ENCODE data around the gene KANSL3. TPM values are rescaled to one million over a fixed set of nuclear protein-coding genes. Genes with fewer than 3 reads are reported as not detected.
"Not testable (repeated sequence)": the region's sequence is repeated elsewhere in the genome, so short reads cannot be mapped to it uniquely, and the experiment has no call there.

The KANSL3 gene
- total RNA-seq, 1 experiment from 2014 or later: 50.9 TPM

DNA sequence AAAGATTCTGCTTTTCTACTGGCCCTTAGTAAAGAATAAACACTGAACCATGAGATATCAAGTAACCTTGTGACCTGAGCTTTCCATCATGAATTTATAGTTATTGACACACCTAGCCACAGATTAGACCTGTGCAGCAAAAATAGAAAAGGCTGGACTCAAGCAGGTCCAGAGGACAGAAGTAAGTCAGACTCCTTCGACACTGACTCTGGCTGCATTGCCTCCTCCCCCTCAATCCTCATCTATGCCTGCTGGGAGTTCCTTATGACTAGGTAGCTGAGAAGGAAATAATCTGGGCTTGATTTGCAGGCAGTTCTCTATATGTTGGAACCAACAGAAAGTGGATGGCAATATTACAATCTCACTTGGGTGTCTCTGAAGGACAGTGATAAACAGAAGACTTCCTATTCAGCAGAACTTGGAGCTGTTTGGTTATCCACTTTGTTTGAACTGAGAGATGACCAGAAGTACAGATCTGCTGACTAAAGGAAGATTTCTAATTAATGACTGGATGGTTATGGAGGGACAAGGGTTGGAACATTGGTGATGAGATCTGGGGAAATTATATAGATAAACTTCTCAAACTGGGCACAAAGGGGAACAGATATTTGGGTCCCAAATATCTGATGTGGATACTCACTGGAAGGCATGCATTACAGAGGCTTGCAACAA, 62.2 kb downstream of the KANSL3 start:
- Histone ChIP-seq H3K4me3 (no peak overlapping the region), H3K9me3 (replicated peaks) (no peaks in the 10 kb centered on the region), H3K4me1 (no peaks in the 10 kb centered on the region), H3K27ac (no peak overlapping the region), H3K36me3 (no peaks in the 10 kb centered on the region), H3K27me3 (no peaks in the 10 kb centered on the region)
- no peak for DNase-seq

DNA sequence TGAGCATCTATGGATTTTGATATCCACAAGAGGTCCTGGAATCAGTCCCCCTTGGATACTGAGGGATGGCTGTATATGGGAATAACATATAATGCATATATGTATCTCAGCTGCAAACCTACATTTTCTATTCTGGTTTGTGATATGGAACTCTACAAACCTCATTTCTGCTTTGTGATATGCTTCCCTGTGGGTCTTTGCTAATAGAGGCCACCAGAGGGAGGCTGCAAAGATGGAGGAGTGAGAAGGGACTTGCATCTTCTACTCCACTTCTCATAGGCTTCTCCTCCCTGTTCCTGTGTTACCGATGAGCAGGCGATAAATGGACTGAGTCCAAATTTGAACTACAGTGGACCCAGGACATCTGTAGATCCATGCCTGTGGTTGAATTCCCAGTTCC, 63.7 kb downstream of the KANSL3 start:
- no peaks in the 10 kb centered on the region for H3K4me1 ChIP-seq
- H3K27me3 ChIP-seq: no peaks in the 10 kb centered on the region
- H3K36me3 ChIP-seq: no peaks in the 10 kb centered on the region
- no peak overlapping the region for H3K4me3 ChIP-seq
- H3K9me3 ChIP-seq (replicated peaks): no peaks in the 10 kb centered on the region
- DNase-seq: no peak
- no peak overlapping the region for H3K27ac ChIP-seq

DNA sequence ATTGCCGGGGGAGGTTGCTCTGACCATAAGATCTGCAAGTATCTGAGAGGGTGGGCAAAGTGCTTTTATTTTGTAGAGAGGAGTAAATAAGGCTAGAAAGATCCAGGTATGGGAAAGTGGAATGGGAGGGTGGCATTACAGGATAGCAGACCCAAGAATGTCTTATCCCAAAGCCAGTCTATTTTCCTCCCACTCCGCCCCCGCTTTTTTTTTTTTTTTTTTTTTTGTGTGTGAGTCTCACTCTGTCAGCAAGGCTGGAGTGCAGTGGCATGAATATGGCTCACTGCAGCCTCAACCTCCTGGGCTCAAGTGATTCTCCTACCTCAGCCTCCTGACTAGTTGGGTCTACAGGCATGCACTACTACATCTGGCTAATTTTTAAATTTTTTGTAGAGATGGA, 70.0 kb downstream of the KANSL3 start:
- no peaks in the 10 kb centered on the region for H3K27me3 ChIP-seq
- H3K4me1 ChIP-seq: no peaks in the 10 kb centered on the region
- no peak for DNase-seq
- H3K27ac ChIP-seq: no peak overlapping the region
- no peaks in the 10 kb centered on the region for H3K9me3 ChIP-seq (replicated peaks)
- no peak overlapping the region for H3K4me3 ChIP-seq
- no peaks in the 10 kb centered on the region for H3K36me3 ChIP-seq

DNA sequence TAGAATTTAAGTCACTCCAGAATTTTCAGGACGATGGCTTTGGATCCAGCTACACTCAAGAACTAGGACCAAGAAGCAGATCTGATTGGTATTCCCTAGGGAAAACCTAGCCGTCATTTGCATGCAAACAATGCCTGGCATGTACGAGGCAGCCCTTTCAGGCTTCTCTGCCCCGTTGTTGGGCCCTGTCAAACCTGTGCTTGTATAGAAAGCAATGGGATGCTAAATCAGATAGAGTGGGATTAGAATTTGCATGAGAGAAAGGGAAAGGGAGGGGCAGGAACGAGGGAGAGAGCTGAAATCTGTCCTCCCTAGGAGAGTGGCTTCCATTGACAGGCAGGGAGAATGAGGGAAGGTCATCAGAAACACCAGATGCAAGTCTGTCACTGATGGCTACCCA, 73.0 kb downstream of the KANSL3 start:
- Histone ChIP-seq H3K27ac (no peak overlapping the region), H3K27me3 (no peaks in the 10 kb centered on the region), H3K9me3 (replicated peaks) (no peaks in the 10 kb centered on the region), H3K36me3 (no peaks in the 10 kb centered on the region), H3K4me3 (no peak overlapping the region), H3K4me1 (no peaks in the 10 kb centered on the region)
- no peak for DNase-seq

DNA sequence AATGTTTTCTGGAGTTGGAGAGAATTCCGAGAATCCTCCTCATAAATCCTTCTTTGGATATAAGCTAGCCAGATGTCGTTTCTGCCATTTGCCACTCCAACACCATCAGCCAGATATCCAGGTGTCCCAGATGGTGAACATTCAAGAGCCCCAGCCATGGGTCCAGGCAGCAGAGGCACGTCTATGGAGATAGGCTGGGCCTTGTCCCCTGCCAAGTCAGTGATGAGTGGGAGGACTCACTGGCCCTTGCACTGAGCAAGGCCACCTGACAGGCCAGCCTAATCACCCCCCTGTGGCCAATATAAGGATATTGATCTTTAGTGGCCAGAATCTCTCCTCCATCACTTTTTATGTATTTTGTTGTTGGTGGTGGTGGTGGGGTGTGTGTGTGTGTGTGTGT, 73.5 kb downstream of the KANSL3 start:
- Histone ChIP-seq H3K36me3 (no peaks in the 10 kb centered on the region), H3K27ac (no peak overlapping the region), H3K4me3 (no peak overlapping the region), H3K4me1 (no peaks in the 10 kb centered on the region), H3K27me3 (no peaks in the 10 kb centered on the region), H3K9me3 (replicated peaks) (no peaks in the 10 kb centered on the region)
- no peak for DNase-seq

DNA sequence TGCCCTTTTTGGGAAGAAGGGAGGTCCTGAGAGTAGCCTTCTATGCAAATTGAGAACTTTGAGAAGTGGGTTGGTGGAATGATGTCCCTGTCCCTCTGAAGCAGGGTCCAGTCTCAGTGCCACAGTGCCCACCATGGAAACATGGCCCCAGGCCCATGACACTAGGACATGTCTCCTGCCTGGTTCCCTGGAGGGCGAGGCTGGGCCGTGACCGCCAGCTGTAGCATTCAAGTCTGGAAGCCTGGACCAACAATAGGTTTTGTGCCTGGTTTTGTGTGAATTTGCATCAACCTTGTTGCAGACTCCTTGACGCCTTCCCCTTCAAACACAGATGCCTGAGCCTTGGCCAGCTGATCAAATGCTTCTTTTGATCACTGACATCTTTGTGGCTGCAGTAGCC, 74.1 kb downstream of the KANSL3 start:
- no peaks in the 10 kb centered on the region for H3K27me3 ChIP-seq
- no peaks in the 10 kb centered on the region for H3K4me1 ChIP-seq
- H3K27ac ChIP-seq: no peak overlapping the region
- no peak overlapping the region for H3K4me3 ChIP-seq
- no peaks in the 10 kb centered on the region for H3K9me3 ChIP-seq (replicated peaks)
- H3K36me3 ChIP-seq: no peaks in the 10 kb centered on the region
- DNase-seq: no peak

DNA sequence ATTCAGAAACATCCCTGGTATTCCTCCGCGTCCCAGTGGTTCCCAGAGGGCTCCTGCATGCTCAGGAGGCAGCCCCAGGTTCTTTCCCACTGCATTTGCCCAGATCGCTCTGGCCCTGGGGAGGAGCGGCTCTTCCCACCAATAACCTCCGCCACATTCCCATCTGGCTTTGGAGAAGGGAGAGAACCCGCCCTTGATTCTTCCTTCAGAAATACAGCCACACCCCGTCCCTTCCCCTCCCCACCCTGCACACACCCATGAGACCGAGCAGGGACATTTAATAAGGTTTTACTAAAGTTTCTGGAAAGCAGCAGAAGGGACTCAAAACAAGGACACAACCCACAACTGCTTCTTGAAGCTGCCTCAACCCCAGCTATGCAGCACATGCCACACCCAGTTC, 79.6 kb downstream of the KANSL3 start:
- Histone ChIP-seq H3K36me3 (no peaks in the 10 kb centered on the region), H3K27me3 (no peaks in the 10 kb centered on the region), H3K4me1 (no peaks in the 10 kb centered on the region), H3K4me3 (no peak overlapping the region), H3K9me3 (replicated peaks) (no peaks in the 10 kb centered on the region), H3K27ac (no peak overlapping the region)
- no peak for DNase-seq

DNA sequence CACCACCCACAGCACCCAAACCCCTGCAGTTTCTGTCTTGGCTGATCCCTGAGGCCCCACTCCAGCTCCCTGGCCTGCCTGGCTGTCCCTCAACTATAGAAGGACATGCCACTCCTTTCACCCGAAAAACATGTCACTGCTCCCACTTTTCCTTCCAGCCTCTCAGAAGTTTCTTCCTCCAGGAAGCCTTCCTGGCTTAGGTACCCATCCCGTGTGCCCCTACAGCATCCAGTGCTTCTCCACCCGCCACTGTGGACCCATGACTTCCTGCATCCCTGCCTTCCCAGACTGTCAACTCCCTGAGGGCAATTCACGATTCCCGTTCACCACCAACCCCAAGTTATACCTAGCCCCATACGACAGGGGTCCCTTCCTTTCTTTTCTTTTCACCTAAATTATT, 80.1 kb downstream of the KANSL3 start:
- Histone ChIP-seq H3K27ac (no peak overlapping the region), H3K9me3 (replicated peaks) (no peaks in the 10 kb centered on the region), H3K4me3 (no peak overlapping the region), H3K27me3 (no peaks in the 10 kb centered on the region), H3K4me1 (no peaks in the 10 kb centered on the region), H3K36me3 (no peaks in the 10 kb centered on the region)
- DNase-seq: no peak

DNA sequence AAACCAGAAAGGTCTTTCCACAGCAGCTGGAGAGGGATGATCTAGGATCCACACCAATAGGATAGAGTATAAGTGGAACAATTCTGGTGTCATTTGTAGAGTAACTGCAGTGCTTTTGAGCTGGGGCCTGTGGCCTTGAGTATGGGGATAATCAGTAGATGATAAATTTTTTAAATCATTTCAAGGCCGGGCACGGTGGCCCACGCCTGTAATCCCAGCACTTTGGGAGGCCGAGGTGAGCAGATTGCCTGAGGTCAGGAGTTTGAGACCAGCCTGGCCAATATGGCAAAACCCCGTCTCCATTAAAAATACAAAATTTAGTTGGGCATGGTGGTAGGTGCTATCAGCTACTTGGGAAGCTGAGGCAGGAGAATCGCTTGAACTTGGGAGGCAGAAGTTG, 80.7 kb downstream of the KANSL3 start:
- DNase-seq; H3K4me1 ChIP-seq; H3K9me3 ChIP-seq (replicated peaks); H3K27me3 ChIP-seq; H3K4me3 ChIP-seq; H3K36me3 ChIP-seq; H3K27ac ChIP-seq: not testable (repeated sequence)

DNA sequence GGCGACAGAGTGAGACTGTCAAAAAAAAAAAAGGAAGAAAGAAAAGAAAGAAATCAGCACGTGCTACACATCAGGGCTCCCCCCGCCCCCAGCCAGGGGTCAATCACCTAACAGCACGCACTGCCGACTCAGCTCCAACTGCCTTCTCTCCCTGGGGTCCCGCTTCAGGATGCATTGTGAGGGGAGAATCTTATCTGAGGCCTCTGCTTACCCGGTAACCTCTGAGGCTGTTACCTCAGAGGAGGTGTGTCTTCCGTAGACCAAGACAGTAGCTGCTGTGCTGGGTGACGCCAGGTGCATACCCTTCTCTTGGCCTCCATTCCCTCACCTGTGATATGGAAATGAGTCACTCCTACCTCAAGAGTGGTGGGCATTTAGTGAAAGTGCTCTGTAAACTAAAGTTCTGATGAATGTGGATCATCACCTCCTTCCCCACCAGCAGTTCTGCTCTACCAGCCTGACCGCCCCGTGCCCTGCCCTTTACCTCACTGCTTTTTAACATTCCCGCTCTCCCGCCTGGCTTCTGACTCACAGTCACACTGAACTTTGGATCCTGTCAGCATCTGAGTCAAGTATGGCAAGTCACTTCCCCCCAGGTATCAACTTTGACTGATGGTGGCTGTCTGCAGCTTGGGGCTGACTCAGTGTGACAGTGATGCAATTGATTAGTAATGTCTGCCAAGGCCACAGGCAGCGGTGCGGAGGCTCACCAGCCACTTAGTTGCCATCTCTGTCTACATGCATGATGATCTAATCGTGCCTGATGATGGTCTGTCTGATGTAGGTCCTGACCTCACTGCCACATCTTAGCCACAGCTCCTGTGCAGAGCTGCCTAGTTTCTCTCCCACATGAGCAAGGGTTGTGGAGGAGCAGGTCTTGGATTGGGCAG, 81.4 kb downstream of the KANSL3 start:
- no peaks in the 10 kb centered on the region; the same call in 1 of the 2 replicates for H3K36me3 ChIP-seq
- no peak overlapping the region for H3K4me3 ChIP-seq
- no peak overlapping the region for H3K27ac ChIP-seq
- H3K9me3 ChIP-seq (replicated peaks): no peaks in the 10 kb centered on the region
- H3K4me1 ChIP-seq: no peaks in the 10 kb centered on the region
- no peak for DNase-seq
- no peaks in the 10 kb centered on the region for H3K27me3 ChIP-seq

DNA sequence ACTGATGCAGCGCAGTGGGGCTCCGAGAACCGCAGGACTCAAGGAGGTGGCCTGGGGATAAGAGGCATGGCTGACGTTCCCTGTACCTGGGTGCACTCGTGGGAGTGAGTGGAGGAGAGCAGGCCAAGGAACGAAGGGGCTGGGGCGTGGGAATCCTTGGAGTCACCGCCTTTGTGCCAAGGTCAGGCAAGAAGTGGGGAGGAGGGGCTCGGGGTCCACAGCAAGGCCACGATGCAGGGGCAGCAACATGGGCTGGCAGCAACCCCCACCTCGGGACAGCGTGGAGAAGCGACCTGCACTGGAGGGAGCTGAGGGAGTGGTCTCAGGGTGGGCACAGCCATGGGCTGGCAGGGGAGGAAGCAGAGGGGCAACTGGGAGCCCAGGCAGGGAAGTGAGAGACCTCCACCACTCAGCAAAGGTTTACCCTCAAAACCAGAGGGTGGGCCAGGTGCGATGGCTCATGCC, 82.9 kb downstream of the KANSL3 start:
- Histone ChIP-seq H3K27me3 (no peaks in the 10 kb centered on the region), H3K4me3 (no peak overlapping the region), H3K27ac (no peak overlapping the region), H3K4me1 (no peaks in the 10 kb centered on the region), H3K36me3 (no peaks in the 10 kb centered on the region; the same call in 1 of the 2 replicates), H3K9me3 (replicated peaks) (no peaks in the 10 kb centered on the region)
- DNase-seq: no peak

DNA sequence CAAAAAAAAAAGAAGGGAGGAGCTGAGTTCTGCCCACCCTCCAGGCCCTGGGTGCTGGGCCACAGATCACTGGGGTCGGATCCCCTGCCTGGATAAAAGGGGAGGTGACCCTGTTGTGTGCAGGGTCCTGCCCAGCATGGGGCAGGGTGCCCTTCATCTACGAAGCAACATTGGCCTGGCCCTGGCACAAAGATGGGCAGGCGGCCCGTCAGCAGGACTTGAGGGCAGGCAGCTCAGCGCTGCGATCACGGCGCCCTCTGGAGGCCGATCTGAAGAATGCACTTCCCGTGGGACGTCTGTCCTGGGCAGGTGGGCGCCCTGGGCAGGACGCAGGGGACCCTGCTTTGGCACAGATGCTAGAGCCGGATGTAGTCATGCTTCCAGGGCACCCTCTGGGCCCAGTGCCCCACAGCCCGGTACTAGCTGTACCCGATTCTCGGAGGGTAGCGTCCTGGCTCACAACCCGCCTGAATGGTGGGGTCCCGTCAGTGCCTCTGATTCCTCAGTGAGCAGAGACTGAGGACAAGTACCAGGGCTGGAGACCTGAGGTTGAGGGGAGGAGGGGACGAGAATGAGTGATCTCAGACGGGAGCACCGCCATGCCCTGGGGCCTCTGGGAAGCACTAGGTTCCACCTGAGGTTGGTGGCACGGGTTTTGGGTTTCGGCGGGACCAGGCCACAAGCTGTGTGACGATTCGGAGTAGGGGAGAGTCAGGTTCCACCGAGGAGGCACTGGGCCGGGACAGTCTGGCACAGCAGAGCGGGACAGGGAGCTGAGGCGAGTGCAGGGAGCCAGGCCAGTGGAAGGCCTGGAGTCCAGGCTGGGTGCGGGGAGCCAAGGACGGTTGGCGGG, 83.6 kb downstream of the KANSL3 start:
- Histone ChIP-seq H3K4me3 (no peak overlapping the region), H3K36me3 (no peaks in the 10 kb centered on the region; the same call in 1 of the 2 replicates), H3K27me3 (no peaks in the 10 kb centered on the region), H3K4me1 (no peaks in the 10 kb centered on the region), H3K9me3 (replicated peaks) (no peaks in the 10 kb centered on the region), H3K27ac (no peak overlapping the region)
- peak; percentile 59 to 75 for DNase-seq

DNA sequence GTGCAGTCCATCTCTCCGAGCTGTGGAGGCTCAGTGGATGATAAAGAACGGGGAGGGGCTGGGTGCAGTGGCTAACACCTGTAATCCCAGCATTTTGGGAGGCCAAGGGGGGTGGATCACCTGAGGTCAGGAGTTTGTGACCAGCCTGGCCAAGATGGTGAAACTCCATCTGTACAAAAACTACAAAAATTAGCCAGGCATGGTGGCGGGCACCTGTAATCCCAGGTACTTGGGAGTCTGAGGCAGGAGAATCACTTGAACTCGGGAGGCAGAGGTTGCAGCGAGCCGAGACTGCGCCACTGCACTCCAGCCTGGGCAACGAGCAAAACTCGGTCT, 84.2 kb downstream of the KANSL3 start:
- H3K9me3 ChIP-seq (replicated peaks); H3K27me3 ChIP-seq; DNase-seq; H3K4me3 ChIP-seq; H3K27ac ChIP-seq; H3K4me1 ChIP-seq; H3K36me3 ChIP-seq: not testable (repeated sequence)

DNA sequence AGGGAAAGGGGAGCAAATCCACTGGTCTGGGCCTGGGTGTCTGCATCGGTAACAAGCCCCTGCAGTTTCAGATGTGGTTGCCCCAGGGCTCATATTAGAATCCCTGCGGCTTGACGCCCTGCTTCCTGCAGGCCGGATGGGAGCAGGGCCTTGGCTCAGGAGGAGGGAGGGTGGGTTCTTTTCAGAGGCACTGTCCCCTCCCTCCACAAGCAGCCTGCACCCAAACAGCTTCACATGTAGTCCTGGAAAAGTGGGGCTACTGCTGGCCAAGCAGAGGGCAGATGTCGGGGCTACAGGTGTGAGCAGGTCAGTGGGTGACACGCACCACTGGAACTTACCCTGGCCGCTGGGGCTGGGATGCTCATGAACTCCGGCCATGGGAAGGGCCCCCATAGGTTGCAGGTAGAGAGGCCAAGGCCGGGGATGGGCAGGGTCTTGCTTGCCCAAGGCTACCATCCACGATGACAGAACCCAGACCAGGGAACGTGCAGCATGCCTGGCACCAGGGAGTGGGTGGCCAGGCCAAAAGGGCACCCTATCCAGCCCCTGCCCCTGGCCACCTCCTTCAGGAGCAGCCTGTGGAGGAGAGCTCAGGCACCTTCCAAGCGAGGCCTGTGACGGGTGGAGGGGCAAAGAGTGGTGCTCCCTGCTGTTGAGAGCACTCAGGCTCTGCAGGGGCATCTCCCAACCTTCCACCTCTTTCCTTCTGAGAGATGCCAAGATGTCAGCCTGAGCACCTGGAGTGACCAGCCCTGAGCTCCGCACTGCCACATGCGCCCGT, 84.7 kb downstream of the KANSL3 start:
- Histone ChIP-seq H3K27ac (no peak overlapping the region), H3K36me3 (peaks cover 6% of the 10 kb centered on the region), H3K4me1 (no peaks in the 10 kb centered on the region), H3K4me3 (no peak overlapping the region), H3K27me3 (no peaks in the 10 kb centered on the region), H3K9me3 (replicated peaks) (no peaks in the 10 kb centered on the region)
- DNase-seq: no peak
